PC-3 (cell line): ENCODE results near the gene RAP1B. TPM values are rescaled to one million over a fixed set of nuclear protein-coding genes. Genes with fewer than 3 reads are reported as not detected.

Source experiments
- ATAC-seq: fragments of 200-7000 bp; cut with Tn5 transposase; 2 replicates; pipeline ENCODE4 v1.9.1; 2020; ENCODE audit warnings: mild to moderate bottlenecking, moderate library complexity
- BruUV-seq: library from RNA; stranded (reverse); fragments of 400-500 nt; replicated peaks from 2 replicates; lab custom pipeline; 2021; lab: Mats Ljungman, UMichigan
- CTCF ChIA-PET: fragments of 300-600 bp; sonication (Branson Sonifier 250); formaldehyde crosslinking; loops from one replicate; lab custom pipeline; 2022; ENCODE audit warnings: antibody characterized with exemption; lab: Charles Lee
- POLR2A ChIA-PET: fragments of 300-600 bp; sonication (Branson Sonifier 250); formaldehyde crosslinking; loops from one replicate; lab custom pipeline; 2022; ENCODE audit warnings: antibody characterized with exemption; ENCODE audit not compliant: unreplicated experiment; lab: Charles Lee
- DNase-seq: peaks from one replicate; pipeline ENCODE4 v3.0.0-alpha.2; 2015
- H2AFZ ChIP-seq: fragments of 300-600 bp; sonication (generic); 2 replicates; pipeline ENCODE4 v1.6.0; 2016; ENCODE audit warnings: antibody characterized with exemption, low read length
- H3F3A ChIP-seq: fragments of 300-600 bp; sonication (generic); one replicate; pipeline ENCODE4 v1.6.0; 2017; ENCODE audit warnings: antibody characterized with exemption, low read length, control low read depth, mild to moderate bottlenecking; ENCODE audit not compliant: unreplicated experiment
- H3K27ac ChIP-seq: fragments of 300-600 bp; sonication (generic); 2 replicates; pipeline ENCODE4 v1.5.1; 2016; ENCODE audit warnings: mild to moderate bottlenecking, low read length
- H3K27me3 ChIP-seq: fragments of 300-600 bp; sonication (generic); 2 replicates; pipeline ENCODE4 v1.6.1; 2016; ENCODE audit warnings: low read length, mixed read lengths
- H3K36me3 ChIP-seq: fragments of 300-600 bp; sonication (generic); 2 replicates; pipeline ENCODE4 v1.6.1; 2016; ENCODE audit warnings: low read depth, mixed run types, low read length, mixed read lengths
- H3K4me1 ChIP-seq: fragments of 300-600 bp; sonication (generic); 2 replicates; pipeline ENCODE4 v1.5.1; 2016; ENCODE audit warnings: low read length; ENCODE audit not compliant: insufficient read depth
- H3K4me2 ChIP-seq: fragments of 300-600 bp; sonication (generic); 2 replicates; pipeline ENCODE4 v1.6.0; 2016; ENCODE audit warnings: low read length
- H3K4me3 ChIP-seq: fragments of 300-600 bp; sonication (generic); 2 replicates; pipeline ENCODE4 v1.5.1; 2016; ENCODE audit warnings: mild to moderate bottlenecking, low read length, mixed read lengths
- H3K79me2 ChIP-seq: fragments of 300-600 bp; sonication (generic); 2 replicates; pipeline ENCODE4 v1.6.1; 2017; ENCODE audit warnings: low read length, mixed read lengths
- H3K9ac ChIP-seq: fragments of 300-600 bp; sonication (generic); 2 replicates; pipeline ENCODE4 v1.6.0; 2016; ENCODE audit warnings: mild to moderate bottlenecking, low read length
- H3K9me2 ChIP-seq: fragments of 300-600 bp; sonication (generic); replicated peaks from 2 replicates; pipeline ENCODE4 v1.6.1; 2016; ENCODE audit warnings: mixed run types, low read length, mixed read lengths
- H3K9me3 ChIP-seq: fragments of 300-600 bp; sonication (generic); 2 replicates; pipeline ENCODE4 v1.6.1; 2016; ENCODE audit warnings: low read length, mixed read lengths
- H4K20me1 ChIP-seq: fragments of 300-600 bp; sonication (generic); 2 replicates; pipeline ENCODE4 v1.6.1; 2016; ENCODE audit warnings: low read length, mixed read lengths
- CTCF ChIP-seq: fragments of 300-600 bp; sonication (generic); conservative IDR thresholded peaks from 2 replicates; pipeline ENCODE4 v1.5.1; 2017; ENCODE audit warnings: antibody characterized with exemption, low read depth, mild to moderate bottlenecking, low read length
- EZH2 ChIP-seq: fragments of 300-600 bp; sonication (generic); IDR thresholded peaks from one replicate; pipeline ENCODE4 v1.6.1; 2017; ENCODE audit warnings: antibody characterized with exemption, mild to moderate bottlenecking, low read length; ENCODE audit not compliant: unreplicated experiment
- EZH2phosphoT487 ChIP-seq: fragments of 300-600 bp; sonication (generic); IDR thresholded peaks from 2 replicates; pipeline ENCODE4 v1.6.1; 2018; ENCODE audit warnings: mild to moderate bottlenecking, antibody characterized with exemption, low read length, borderline replicate concordance
- intact Hi-C: fragments of 100-400 bp; cut with micrococcal nuclease; formaldehyde crosslinking; loops from 2 replicates; pipeline ENCODE4 v1.9.0; 2023
- total RNA-seq: library from RNA; depleted of rRNA; stranded (reverse); fragments of >200 nt; gene quantifications from 2 replicates; pipeline ENCODE4 v1.2.3, GENCODE V29; 2014

The RAP1B gene
- total RNA-seq, 1 experiment from 2014 or later: 98.0 TPM

DNA sequence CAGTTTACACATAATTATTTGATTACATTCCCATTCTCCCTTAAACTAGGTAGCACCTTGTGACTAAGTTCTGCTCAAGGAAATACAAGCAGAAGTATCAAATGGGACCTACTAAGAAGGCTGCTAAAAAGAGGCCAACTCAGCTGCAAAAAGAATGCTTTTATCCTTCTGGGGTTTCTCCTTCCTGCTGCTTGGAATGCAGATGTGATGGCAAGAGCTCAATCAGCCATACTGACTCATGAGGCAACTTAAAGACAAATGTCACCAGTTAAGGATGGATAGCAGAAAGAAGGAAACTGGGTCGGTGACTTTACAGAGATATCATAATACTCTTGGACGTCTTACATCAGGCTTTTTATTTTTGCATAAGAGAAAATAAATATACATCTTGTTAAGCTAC is 38.0 kb upstream of the RAP1B start:
- H3K27me3 ChIP-seq: no peaks in the 10 kb centered on the region
- TF ChIP-seq EZH2 (no peak), EZH2phosphoT487 (no peak), CTCF (no peak)
- H2AFZ ChIP-seq: no peak overlapping the region
- CTCF ChIA-PET: no interaction called here
- no TSS peak for BruUV-seq
- POLR2A ChIA-PET: no interaction called here
- H3K9me2 ChIP-seq: no peaks in the 10 kb centered on the region
- no peaks in the 10 kb centered on the region for H3F3A ChIP-seq
- intact Hi-C loops: no loop called here
- peaks cover 7% of the 10 kb centered on the region; the same call in 1 of the 2 replicates for H3K4me1 ChIP-seq
- DNase-seq (no peak), ATAC-seq (no peak)
- H3K9me3 ChIP-seq: no peaks in the 10 kb centered on the region
- H3K4me2 ChIP-seq: no peak overlapping the region
- no peaks in the 10 kb centered on the region for H3K79me2 ChIP-seq
- H3K27ac ChIP-seq: no peak overlapping the region
- H3K36me3 ChIP-seq: no peaks in the 10 kb centered on the region
- H3K9ac ChIP-seq: no peak overlapping the region
- no peak overlapping the region for H3K4me3 ChIP-seq
- H4K20me1 ChIP-seq: no peaks in the 10 kb centered on the region

DNA sequence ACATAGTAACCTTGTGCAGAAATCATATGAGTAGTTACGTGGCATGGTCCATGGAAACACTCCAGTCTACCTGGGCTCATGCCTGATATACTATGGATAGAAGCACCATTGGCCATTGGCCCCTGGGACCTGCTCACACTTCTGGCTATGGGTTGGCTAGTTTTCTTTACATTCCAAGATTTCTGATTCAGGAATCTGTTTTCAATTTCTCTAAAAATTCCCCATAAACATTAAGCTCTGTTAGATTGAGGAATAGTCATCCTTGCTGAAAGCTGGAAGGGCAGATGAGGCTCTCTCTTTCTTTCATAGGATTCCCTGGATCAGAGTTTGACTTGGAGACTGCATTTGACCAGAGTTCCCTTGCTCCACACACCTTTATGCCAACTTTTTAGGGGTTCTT is 37.3 kb upstream of the RAP1B start:
- H3K4me2 ChIP-seq: no peak overlapping the region
- H3K9me3 ChIP-seq: no peaks in the 10 kb centered on the region
- H3K4me1 ChIP-seq: peaks cover 7% of the 10 kb centered on the region; the same call in 1 of the 2 replicates
- ATAC-seq (no peak), DNase-seq (no peak)
- no peaks in the 10 kb centered on the region for H3K79me2 ChIP-seq
- intact Hi-C loops: no loop called here
- no peaks in the 10 kb centered on the region for H3K27me3 ChIP-seq
- H3K9ac ChIP-seq: no peak overlapping the region
- H3K4me3 ChIP-seq: no peak overlapping the region
- no peak for TF ChIP-seq CTCF
- TF ChIP-seq EZH2: no peak
- TF ChIP-seq EZH2phosphoT487: no peak
- ChIA-PET CTCF (no interaction called here), POLR2A (no interaction called here)
- H3K27ac ChIP-seq: no peak overlapping the region
- no TSS peak for BruUV-seq
- no peak overlapping the region for H2AFZ ChIP-seq
- no peaks in the 10 kb centered on the region for H3K9me2 ChIP-seq
- H3F3A ChIP-seq: no peaks in the 10 kb centered on the region
- H4K20me1 ChIP-seq: no peaks in the 10 kb centered on the region
- H3K36me3 ChIP-seq: no peaks in the 10 kb centered on the region

DNA sequence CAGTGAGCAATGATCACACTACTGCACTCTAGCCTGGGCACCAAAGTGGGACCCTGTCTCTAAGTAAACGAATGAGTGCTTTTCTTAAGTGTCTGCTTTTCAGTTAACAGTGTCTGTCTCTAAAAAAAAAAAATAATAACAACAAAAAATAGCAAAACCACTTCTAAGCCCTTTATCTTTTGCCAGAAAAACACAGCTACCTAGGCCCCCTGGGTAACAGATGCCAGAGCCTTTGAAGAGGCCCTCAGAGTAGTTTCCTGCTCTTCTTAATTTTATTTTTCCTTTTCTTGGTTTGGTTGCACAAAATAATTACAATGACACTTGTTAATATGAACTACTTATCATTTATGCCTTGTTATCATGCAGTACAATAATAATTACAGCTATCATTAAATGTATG is 32.8 kb upstream of the RAP1B start:
- no peak overlapping the region for H3K4me3 ChIP-seq
- no TSS peak for BruUV-seq

More for the DNA sequence above, 32.8 kb upstream of the RAP1B start:
- DNase-seq (no peak), ATAC-seq (no peak)
- no peaks in the 10 kb centered on the region for H3K9me3 ChIP-seq
- peaks cover 10% of the 10 kb centered on the region; the same call in 1 of the 2 replicates for H3K4me1 ChIP-seq
- no peak overlapping the region for H3K27ac ChIP-seq
- ChIA-PET POLR2A (no interaction called here), CTCF (no interaction called here)
- H2AFZ ChIP-seq: no peak overlapping the region
- no peaks in the 10 kb centered on the region for H3K79me2 ChIP-seq
- H3K36me3 ChIP-seq: no peaks in the 10 kb centered on the region
- no peaks in the 10 kb centered on the region for H4K20me1 ChIP-seq
- intact Hi-C loops: no loop called here
- TF ChIP-seq EZH2phosphoT487: no peak
- TF ChIP-seq EZH2: no peak
- TF ChIP-seq CTCF: no peak
- H3K9ac ChIP-seq: no peak overlapping the region
- no peak overlapping the region for H3K4me2 ChIP-seq
- no peaks in the 10 kb centered on the region for H3K27me3 ChIP-seq
- H3K9me2 ChIP-seq: no peaks in the 10 kb centered on the region
- no peaks in the 10 kb centered on the region for H3F3A ChIP-seq
